Measurements from ENCODE around the gene DHRS3. TPM values are rescaled to one million over a fixed set of nuclear protein-coding genes. Genes with fewer than 3 reads are reported as not detected.

DHRS3 gene
- total RNA-seq, 1 experiment from 2014 or later: 87.0 TPM

- H2AFZ ChIP-seq (ENCODE audit: low read depth, low read length, poor library complexity, severe bottlenecking): no peak overlapping the region
- no peak overlapping the region for H3K4me2 ChIP-seq (ENCODE audit: low read length)
- CTCF ChIA-PET: no interaction called here
- RAD21 ChIA-PET (ENCODE audit: low non-redundant PET in 1 of 2, low total read pairs in 2 of 2, uncharacterized antibody in 2 of 2, unreplicated experiment in 2 of 2): no interaction called here
- no peaks in the 10 kb centered on the region for H3K9me3 ChIP-seq (ENCODE audit: control insufficient read depth in 1 of 2, insufficient read depth in 1 of 2, low read depth in 1 of 2, low read length in 2 of 2)
- H3K27ac ChIP-seq (ENCODE audit: low read depth, low read length): no peak overlapping the region
- peaks cover 14 to 22% of the 10 kb centered on the region in 2 experiments for H3K4me1 ChIP-seq (ENCODE audit: control insufficient read depth in 1 of 2, insufficient read depth in 2 of 2, low read length in 2 of 2)
- intact Hi-C loops (cut with micrococcal nuclease): no loop called here
- no peak overlapping the region for H3K9ac ChIP-seq (ENCODE audit: low read length)
- TF ChIP-seq, protein P1, sequence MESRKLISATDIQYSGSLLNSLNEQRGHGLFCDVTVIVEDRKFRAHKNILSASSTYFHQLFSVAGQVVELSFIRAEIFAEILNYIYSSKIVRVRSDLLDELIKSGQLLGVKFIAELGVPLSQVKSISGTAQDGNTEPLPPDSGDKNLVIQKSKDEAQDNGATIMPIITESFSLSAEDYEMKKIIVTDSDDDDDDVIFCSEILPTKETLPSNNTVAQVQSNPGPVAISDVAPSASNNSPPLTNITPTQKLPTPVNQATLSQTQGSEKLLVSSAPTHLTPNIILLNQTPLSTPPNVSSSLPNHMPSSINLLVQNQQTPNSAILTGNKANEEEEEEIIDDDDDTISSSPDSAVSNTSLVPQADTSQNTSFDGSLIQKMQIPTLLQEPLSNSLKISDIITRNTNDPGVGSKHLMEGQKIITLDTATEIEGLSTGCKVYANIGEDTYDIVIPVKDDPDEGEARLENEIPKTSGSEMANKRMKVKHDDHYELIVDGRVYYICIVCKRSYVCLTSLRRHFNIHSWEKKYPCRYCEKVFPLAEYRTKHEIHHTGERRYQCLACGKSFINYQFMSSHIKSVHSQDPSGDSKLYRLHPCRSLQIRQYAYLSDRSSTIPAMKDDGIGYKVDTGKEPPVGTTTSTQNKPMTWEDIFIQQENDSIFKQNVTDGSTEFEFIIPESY (IDR thresholded peaks at IDR 0.05; ENCODE audit: extremely low read depth, insufficient replicate concordance, low read length): no peak
- TF ChIP-seq ZNF274 (IDR thresholded peaks at IDR 0.05; ENCODE audit: low read depth, low read length) (no peak), EGR1 (IDR thresholded peaks at IDR 0.05; ENCODE audit: low read depth) (no peak), TCF7L2 (IDR thresholded peaks at IDR 0.05; ENCODE audit: borderline replicate concordance, extremely low read depth, insufficient read depth, insufficient read length) (no peak), FOSL1 (IDR thresholded peaks at IDR 0.05; ENCODE audit: low read depth) (no peak), SIN3A (IDR thresholded peaks at IDR 0.05; ENCODE audit: low read depth) (no peak), ZFX (IDR thresholded peaks at IDR 0.05) (no peak), EZH2phosphoT487 (IDR thresholded peaks at IDR 0.05; ENCODE audit: borderline replicate concordance) (no peak), SRF (IDR thresholded peaks at IDR 0.05; ENCODE audit: low read depth) (no peak), YY1 (IDR thresholded peaks at IDR 0.05; ENCODE audit: extremely low read depth, insufficient replicate concordance, low read depth, low read length) (no peak)
- no peak for DNase-seq (ENCODE audit: low read depth, low spot score)
- no peak overlapping the region for H3K4me3 ChIP-seq (replicated peaks in 1 of 2; ENCODE audit: low read depth in 1 of 2, low read length in 2 of 2)
- ATAC-seq: no peak
- H3K9me2 ChIP-seq (ENCODE audit: insufficient read depth): no peaks in the 10 kb centered on the region
- H3K79me2 ChIP-seq (ENCODE audit: insufficient read depth, low read length): 0 out of 2 replicates have a peak, but pooled peaks cover 3% of the 10 kb centered on the region
- no peaks in the 10 kb centered on the region for H3K27me3 ChIP-seq (ENCODE audit: insufficient read depth, low read length)
- no TSS peak for BruUV-seq (replicated peaks)
- no peaks in the 10 kb centered on the region for H4K20me1 ChIP-seq (ENCODE audit: insufficient read depth)
- H3K36me3 ChIP-seq (ENCODE audit: control insufficient read depth in 1 of 2, insufficient read depth in 2 of 2, low read length in 2 of 2): 0 out of 4 replicates have a peak, but pooled peaks cover 0 to 5% of the 10 kb centered on the region in 2 experiments
- POLR2A ChIA-PET: no interaction called here
Measured at GRCh38 chr1:12578860-12579422, 39.1 kb downstream of the DHRS3 start.

Data from HCT116 (cell line).